Activated CD8-positive, alpha-beta memory T cell treated with anti-CD3 and anti-CD28 coated beads for 4 hours (primary cell): Measurements from ENCODE around the gene RAPH1.

Experiments used
- DNase-seq, 2 donors: peaks; one replicate each; pipeline ENCODE4 v3.0.0-alpha.2; 2020; ENCODE audit warnings: low read depth in 2 of 2

Gene RAPH1

DNA sequence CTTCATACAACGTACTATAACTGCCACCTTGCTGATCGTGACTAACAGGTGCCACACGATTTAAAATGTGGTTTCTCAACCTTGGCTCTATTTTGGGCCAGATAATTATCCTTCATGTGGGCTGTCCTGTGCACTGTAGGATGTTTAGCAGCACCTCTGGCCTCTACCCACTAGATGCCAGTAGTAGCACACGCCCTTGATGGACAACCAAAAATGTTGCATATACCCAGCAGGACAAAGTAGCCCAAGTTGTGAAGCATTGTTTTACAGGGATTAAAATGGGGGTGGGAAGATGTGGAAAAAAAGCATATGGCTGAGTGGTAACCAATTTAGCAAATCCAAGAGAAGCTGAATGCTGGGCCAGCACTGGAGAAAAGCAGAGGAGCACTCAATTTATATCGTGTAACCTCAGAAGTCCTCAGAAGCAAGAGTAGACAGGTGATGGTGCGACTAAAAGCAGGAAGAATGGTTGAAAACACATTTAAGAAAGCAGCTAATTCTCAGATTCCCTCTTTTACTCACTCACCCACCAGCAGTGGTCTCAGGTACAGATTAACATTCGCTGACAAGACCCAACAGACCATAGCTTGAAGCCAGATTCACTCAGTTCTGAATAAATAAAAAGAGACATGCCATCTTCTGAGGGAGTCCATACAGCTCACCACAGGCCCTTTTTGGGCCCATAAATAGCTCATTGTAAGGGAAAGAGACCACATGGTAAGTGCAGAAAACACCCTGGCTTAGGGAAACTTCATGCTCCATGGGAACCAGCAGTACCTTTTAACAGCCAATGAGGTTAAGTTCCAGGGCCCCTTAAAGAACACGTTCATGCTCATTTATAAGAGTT lies 50.6 kb downstream of the RAPH1 start:
- DNase-seq = peak; percentile 11 to 13

DNA sequence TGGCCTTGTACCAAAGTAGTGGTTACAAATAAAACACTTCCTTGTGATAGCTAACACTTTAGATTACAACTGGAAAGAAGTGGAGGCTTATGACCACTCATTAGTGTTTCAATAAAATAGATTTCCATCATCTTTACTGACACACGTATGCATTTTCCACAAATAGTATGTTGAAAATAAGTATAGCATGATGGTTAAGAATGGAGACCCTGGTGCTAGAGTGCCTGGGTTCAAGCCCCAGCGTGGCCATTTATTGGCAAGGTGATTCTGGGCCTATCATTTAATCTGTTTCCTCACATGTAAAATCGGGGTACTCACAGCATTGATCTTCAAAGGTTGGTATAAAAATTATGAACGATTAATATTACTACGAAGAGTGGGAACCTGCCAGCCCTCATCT lies 54.5 kb downstream of the RAPH1 start:
- DNase-seq = no peak

DNA sequence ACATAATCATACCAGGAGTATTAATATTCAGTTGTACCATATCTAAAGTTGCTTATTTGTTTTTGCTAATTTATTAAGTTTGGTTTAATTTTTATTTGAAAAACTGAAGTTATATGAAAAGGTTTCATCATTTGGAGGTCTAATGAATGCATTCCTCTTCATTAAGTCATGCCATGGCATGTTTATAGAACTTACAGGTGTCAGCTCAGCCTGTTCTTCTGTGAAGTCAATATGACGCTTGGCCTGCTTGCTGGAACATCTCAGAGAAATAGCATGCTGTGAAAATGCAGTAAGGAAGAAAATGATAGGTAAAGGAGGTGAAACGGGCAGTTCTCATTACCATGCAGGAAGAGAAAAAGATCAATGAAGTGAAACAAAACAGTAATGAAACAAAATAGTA lies 58.2 kb downstream of the RAPH1 start:
- no peak for DNase-seq

DNA sequence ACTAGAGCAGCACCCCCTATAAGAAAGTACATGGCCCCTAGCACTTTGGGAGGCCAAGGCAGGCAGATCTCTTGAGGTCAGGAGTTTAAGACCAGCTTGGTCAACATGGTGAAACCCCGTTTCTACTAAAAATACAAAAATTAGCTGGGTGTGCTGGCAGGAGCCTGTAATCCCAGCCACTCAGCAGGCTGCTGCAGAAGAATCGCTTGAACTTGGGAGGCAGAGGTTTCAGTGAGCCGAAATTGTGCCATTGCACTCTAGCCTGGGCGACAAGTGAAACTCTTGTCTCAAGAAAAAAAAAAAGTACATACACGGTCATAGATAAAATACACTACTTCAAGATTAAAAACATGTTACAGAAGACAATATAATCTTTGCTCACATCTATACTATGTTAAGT lies 63.8 kb downstream of the RAPH1 start:
- no peak for DNase-seq

DNA sequence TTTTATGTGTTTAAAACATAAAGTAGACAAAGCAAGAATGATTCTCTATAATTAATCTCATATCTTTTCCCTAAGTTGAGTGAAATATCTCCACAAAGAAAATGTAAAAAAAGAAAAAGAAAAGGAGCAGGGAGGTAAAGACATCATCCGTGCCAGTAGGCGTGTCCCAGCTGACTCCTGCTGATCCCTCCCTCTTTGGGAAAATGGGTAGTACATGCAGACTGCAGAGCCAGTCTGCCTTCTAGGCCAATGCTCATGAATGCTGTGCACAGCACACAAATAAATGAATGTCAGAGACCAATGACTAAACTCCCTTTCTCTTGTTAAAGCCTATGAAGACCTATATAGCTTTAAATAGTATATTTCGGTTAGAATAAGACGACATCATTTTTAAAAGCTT lies 64.7 kb downstream of the RAPH1 start:
- no peak for DNase-seq

DNA sequence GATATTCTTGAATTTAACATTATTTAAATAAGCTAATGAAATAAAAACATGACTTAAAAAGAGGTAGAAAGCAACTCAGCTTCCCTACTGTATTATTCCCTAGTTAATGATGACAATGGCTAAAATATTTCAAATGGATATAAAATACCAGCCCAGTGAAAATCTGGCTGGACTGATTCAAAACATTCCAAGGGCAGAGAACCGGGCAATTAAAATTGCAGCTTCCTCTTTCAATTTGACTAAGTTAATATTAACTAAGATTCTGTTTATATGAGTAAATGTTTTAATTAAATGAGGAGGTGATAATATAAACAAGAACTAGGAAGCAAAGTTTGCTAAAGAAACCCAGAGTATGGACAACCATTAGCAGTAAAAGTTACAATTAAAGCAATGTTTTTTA lies 65.6 kb downstream of the RAPH1 start:
- no peak for DNase-seq

DNA sequence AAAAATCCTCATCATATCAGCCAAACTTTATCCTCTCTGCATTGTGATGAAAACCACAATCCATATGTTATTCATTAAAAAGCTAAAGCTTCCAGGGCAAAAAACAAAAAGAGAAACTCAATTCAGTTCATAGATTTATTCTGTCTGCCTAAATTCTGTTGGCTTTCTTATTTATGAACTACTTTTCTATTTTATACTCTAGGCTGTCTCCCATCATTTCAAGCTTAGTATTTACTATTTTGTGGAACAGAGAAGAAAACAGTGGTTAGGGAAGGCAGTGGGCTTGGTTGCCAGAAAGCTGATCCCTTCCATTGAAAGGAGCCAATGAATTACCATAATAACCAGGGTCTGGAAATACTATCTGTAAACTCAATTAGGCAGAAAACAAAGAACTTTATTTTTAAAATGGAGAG lies 71.8 kb downstream of the RAPH1 start:
- no peak for DNase-seq

DNA sequence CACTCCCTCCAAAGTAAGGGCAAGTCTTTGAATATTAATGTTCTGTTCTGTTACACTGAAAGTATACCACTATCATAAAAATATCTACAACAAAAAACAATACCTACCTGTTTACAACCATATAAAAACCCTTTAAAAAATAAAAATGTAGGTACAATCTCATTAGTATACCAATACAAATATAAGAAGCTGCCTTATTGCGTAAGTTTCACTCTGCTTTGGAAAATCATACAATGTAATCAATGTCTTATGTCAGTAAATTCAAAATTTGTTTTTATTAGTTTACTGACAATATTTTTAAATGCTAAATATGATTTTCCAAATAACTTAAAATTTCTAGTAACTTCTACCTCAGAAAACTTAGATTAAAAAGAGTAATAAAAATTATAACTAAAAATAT lies 72.8 kb downstream of the RAPH1 start:
- DNase-seq = no peak

DNA sequence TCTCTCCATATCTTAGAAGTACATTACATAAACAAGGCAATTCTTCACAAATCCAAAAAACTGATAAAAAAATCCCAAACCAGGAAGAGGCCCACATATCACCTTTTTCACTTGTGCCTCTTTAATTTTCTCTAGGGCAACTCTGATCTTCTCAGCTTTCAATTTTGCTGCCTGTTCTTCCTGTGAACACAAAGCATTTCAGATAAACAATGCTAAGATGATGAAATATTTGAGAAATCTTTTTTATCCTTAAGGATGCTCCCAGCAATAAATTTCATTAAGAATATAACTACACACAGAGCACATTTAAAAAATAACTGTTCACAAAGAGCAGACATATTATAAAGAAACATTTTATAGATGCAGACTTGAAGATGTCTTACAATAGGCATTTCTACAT lies 73.4 kb downstream of the RAPH1 start:
- no peak for DNase-seq

DNA sequence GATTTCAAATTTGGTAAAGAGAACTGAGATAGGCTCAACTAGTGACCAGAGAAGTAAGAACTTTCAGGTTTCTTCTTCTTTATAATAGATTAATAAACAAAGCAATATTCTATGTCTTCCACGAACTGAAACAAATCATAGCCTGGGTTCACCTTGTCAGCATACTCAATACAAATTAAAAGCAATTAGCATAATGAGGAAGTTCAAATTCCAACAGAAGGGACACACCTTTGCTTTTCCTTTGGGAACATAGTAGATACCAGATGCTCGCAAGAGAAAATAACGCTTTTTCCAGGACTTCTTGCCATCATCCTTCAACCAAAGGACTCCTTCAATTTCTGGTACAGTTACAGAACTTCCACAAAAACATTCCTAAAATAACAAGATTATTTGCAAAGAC lies 79.9 kb downstream of the RAPH1 start:
- DNase-seq = no peak

DNA sequence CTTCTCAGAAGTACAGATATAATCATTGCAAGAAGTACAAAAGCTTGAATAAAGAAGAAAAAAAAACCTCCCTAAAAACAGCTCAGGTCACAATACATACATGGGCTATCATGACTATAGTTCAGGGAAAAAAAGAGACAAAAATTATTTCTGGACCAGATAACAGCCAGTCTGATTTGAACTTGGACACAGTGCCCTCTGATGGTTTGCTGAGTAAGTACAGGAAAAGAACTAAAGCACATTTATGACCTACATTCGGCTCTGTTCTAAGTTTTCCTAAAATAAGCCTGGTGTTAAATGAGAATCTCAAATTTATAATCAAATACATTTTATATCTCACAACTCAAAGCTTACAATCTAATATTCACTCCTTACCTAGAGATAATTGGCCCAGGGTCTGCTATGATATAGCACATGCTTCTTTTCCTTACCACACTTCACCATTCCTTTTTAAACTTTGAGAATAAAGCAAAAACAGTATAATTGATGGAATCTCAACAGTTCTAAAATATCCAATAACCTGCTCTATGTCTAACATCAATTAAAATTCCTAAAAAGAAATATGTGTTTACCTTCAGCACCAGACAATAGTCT lies 81.1 kb downstream of the RAPH1 start:
- DNase-seq = no peak

DNA sequence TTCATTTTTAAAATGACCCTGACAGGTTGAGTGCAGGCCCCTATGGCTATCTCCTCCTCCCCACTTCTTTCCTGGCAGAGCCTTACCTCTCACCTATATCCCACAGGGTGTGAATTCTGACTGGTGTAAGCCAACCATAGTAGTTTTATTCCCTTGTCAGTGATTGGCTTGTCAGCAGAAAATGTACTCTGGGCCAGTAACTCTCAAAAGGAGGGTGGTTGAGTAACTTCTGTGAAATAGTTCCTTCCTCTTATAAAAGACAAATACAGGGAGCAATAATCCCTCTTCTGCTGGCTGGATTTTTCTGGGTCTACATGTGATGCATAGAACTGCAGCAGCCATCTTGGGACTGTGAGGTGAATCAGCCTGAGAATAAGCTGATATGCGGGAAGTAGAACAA lies 83.4 kb downstream of the RAPH1 start:
- DNase-seq = no peak

DNA sequence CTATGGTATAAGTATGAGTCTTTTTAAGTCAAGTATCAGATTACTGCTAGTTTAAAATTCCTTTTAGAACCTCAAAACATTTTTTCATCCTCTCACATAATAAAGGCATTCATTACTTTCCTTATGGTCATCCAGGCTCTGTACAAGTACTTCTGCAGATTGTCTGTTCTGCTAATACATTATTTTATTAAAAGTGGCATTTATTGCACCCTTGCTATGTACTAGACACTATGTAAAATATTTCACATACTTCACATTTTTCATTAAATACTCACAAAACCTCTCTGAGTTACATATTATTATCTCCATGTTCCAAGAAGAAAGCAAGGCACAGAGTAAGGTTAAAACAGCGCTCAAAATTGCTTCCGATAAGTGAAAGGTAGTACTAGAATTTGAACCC lies 84.1 kb downstream of the RAPH1 start:
- DNase-seq = no peak

DNA sequence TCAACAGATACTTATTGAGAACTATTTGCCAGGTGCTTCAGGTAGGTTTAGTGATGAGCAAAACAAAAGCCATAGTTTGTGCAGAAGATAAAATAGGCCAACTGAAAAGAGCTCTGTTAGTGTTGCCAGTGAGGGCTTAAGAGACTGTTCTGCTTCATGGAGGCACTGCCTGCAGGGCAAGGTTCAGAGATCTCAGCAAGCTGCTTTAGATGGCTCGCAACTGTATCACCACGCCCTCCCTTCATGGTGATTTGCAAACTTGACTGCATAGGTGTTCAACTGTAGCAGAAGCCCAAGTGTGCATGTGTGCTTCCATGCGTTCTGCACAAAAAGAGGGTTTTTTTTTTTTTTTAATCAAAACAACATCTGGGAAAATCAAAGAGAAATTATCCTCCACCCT lies 84.5 kb downstream of the RAPH1 start:
- no peak for DNase-seq

DNA sequence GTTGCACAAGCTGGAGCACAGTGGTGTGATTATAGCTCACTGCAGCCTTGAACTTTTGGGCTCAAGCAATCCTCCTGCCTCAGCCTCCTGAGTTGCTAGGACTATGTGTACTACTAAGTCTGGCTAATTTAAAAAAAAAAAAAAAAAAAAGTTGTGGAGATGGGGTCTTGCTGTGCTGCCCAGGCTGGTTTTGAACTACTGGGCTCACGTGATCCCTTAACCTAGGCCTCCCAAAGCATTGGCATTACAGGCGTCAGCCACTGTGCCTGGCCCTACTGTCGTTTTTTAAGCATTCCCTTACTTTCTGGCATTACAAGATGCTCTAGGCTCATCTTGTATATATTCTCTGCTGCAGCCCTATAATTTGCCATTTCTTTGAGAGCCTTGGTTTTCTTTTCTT lies 88.3 kb downstream of the RAPH1 start:
- DNase-seq = no peak

DNA sequence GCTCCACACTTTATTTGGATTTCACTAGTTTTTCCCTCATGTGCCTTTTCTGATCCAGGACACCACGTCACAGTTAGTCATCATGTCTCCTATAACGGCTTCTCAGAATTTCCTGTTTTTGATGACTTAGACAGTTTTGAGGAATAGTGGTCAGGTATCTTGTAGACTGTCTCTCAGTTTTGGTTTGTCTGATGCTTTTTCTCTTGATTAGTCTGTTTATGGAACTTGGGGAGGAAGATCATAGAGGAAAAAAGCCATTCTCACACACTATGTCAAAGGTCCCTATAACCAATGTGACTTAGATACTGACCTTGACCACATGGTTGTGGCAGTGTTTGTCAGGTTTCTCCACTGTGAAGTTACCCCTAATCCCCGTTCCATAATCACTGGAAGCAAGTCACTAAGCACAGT lies 89.0 kb downstream of the RAPH1 start:
- no peak for DNase-seq

DNA sequence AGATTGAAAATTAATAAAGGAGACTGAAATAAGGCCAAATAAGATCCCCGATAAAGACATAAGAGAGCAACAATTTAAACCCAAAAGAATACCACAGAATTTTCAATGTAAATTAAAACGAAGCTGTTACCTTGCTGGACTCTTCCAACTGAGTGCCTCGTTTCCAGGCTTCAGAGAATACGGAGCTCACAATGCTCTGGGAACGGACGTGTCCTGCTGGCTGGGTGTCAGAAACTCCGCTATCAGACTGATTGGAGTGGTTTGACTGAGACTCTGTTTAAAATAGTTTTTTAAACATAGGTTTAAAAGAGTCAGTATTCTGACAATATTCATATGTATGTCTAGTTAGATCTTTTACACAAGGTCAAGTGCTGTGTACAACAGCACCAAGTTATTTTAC lies 90.4 kb downstream of the RAPH1 start:
- DNase-seq = no peak

DNA sequence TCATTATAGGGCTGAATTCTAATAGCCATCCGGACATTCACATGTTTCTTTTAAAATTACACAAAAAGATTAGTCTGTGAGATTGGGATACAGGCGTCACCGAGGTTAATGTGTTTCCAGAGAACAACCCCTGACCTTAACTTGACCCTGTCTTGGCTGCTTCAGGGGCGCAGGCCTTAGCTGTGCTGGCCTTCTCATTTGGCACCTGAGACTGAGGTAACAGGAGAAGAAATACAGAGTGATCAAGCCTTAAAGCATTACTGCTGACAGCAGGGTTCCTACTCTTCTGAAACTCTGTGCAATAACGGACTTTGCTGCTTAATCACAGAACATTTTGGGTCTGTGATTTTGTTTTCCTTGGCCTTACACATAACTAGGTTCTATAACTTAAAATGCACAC lies 92.6 kb downstream of the RAPH1 start:
- no peak for DNase-seq

DNA sequence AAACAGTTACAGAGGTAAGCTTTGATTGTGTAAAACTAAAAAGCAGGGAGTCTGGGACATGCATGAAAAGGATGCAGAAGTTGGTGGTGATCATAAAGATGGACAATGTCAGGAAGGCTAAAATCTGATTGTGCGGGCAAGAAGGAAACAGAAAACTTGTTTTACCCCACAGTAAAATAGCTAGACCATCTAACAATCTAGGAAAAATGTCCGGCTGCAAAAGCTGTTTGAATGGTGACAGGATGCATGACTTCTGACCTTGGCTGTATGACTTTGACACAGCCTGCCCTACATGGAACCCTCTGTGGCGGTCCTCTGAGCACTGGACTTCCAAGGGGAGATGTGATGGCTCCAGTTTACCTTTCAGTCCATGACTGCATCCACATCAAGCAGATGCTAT lies 93.6 kb downstream of the RAPH1 start:
- DNase-seq = no peak

DNA sequence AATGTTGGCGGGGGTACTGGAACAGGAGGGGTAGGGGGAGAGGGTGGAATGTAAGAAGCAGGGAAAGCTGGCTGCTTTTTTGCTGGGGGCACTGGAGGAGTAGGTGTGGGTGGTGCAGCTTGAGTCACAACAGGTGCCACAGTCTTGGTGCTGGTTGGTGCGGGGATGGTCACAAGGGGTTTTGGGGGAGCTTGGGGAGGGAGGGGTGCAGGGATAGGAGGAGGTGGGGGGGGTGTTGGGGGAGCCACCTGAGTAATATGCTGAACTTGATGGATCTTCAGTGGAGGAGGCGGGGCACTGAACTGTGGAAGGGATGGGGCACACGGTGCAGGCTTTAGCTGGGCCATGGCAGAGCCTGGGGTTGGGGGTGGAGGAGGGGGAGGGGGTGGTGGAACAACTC lies 94.4 kb downstream of the RAPH1 start:
- no peak for DNase-seq

DNA sequence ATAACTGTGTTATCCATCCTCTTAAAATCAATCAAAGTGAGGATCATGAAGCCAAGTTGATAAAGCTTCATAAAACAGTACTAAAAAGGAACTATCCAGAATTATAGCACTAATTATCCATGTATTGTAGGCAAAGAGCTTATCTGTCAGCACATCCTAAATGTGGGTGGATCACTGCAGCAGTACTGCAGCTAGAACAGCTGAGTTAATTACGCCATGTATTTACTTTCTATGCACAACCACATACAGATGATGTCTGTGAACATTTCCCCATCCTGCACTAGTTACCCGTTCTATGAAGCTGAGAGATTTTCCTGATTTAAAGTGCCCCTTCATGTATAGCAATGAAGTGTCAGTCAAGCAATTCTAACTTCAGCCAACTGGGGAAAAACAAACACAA lies 96.6 kb downstream of the RAPH1 start:
- DNase-seq = no peak

DNA sequence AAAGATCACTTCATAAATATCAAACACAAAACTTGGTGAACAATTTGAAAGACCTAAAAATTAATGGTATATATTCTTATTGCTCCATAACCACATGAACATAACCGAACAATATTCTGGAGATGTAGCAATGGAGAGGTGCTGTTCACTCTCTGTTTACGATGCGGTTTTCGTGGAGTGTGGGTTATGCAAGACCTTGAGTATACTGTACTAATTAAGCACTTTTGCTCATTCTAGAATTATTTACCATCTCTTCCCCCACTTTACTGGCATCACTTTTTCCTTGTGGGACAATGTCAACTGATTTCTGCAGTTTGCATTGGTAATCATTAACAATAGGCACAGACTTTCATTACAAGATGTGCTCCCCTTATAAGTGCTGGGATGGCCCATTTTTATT lies 97.6 kb downstream of the RAPH1 start:
- no peak for DNase-seq

DNA sequence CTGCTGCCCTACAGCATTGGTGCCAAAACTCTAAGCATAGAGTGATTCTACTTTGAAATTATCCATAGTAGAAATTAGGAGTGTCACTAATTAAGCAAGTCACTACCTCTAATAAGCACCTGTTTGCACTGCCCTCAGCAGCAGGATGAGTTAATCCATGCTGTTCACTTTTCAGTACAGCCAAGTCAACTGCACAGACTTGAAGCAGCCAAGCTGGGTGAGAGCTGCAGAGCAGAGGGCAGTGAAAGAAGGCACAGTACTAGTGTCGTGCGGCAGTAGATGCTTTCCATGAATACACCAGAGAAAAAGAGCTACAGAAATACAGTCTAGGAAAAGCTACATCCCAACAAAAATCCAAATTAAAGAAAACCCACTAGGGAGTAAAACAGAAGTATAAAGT lies 98.6 kb downstream of the RAPH1 start:
- no peak for DNase-seq

DNA sequence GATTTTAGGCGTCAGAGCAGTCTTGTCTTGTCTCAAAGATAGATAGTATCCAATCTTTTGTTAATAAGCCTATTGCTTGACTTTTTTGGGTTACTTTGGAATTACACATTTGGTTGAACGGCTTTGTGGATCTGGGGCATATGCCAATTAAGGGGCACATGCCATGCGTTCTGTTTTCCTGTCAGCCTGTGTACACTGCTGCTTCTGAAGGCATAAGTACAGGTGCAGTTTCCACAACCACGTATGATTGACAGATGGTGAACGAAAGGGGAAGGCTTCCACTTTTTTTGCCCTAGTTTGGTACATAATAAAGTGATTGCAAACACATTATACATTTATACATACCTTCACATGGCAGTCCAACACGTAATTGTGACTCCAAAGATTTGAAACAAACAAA lies 102.3 kb downstream of the RAPH1 start:
- DNase-seq = no peak
